Measurements from ENCODE around the gene PRKCA. TPM values are rescaled to one million over a fixed set of nuclear protein-coding genes. Genes with fewer than 3 reads are reported as not detected.

PRKCA gene
- total and polyA plus RNA-seq, 4 experiments from 2014 or later = 1.1 to 107 (median 56.1) TPM

GRCh38 chr17:66675273-66675990, 373.0 kb downstream of the PRKCA start:
- Mint-ChIP-seq H3K36me3 (peaks cover 16 to 26% of the 10 kb centered on the region in 2 donors), H3K27ac (peak overlapping the region in 6 of 7 donors; percentile 7 to 97 (median 80)), H3K27me3 (no peaks in the 10 kb centered on the region), H3K4me1 (peaks cover 34 to 70% (median 50%) of the 10 kb centered on the region in 4 donors), H3K9me3 (peaks cover 0 to 5% (median under 1%) of the 10 kb centered on the region in 8 donors), H3K4me3 (peak overlapping the region in 1 of 8 donors; percentile 17)
- no peak for DNase-seq
- POLR2A ChIA-PET (ENCODE audit: partially characterized antibody) = no interaction called here
- Histone ChIP-seq H3K36me3 (ENCODE audit: insufficient read depth, low read length) (no peaks in the 10 kb centered on the region), H3K27ac (ENCODE audit: low read depth, low read length) (no peak overlapping the region), H3K9me3 (ENCODE audit: control insufficient read depth in 1 of 2, low read length in 2 of 2) (no peaks in the 10 kb centered on the region), H3K4me1 (ENCODE audit: insufficient read depth, low read length) (peaks cover 38% of the 10 kb centered on the region), H3K27me3 (ENCODE audit: insufficient read depth, low read length) (no peaks in the 10 kb centered on the region), H3K4me3 (ENCODE audit: low read length in 2 of 2) (no peak overlapping the region)
- intact Hi-C loops (cut with micrococcal nuclease) = loop anchor here (10.0 kb wide), 1 partner anchor 251 kb away; no protein-coding TSS in a partner anchor
- CTCF ChIA-PET (ENCODE audit: partially characterized antibody) = interaction anchor here (1.6 kb wide), 1 partner anchor 22 kb away, joined by 4 read pairs; no protein-coding TSS in a partner anchor

- H3K36me3 Mint-ChIP-seq = peaks cover 16 to 26% of the 10 kb centered on the region in 2 donors
- ChIA-PET CTCF (ENCODE audit: partially characterized antibody) (interaction anchor here (1.6 kb wide), 1 partner anchor 22 kb away, joined by 4 read pairs; no protein-coding TSS in a partner anchor), POLR2A (ENCODE audit: partially characterized antibody) (no interaction called here)
- H3K27ac Mint-ChIP-seq = no peak overlapping the region
- Histone ChIP-seq H3K27ac (ENCODE audit: low read depth, low read length) (no peak overlapping the region), H3K4me1 (ENCODE audit: insufficient read depth, low read length) (peaks cover 38% of the 10 kb centered on the region), H3K36me3 (ENCODE audit: insufficient read depth, low read length) (no peaks in the 10 kb centered on the region), H3K27me3 (ENCODE audit: insufficient read depth, low read length) (no peaks in the 10 kb centered on the region), H3K4me3 (ENCODE audit: low read length in 2 of 2) (no peak overlapping the region), H3K9me3 (ENCODE audit: control insufficient read depth in 1 of 2, low read length in 2 of 2) (no peaks in the 10 kb centered on the region)
- intact Hi-C loops (cut with micrococcal nuclease) = loop anchor here (10.0 kb wide), 1 partner anchor 251 kb away; no protein-coding TSS in a partner anchor
- peaks cover 34 to 68% (median 50%) of the 10 kb centered on the region in 4 donors for H3K4me1 Mint-ChIP-seq
- no peak for DNase-seq
- H3K27me3 Mint-ChIP-seq = no peaks in the 10 kb centered on the region
- peaks cover 0 to 5% (median under 1%) of the 10 kb centered on the region in 8 donors for H3K9me3 Mint-ChIP-seq
- H3K4me3 Mint-ChIP-seq = no peak overlapping the region
Observed at GRCh38 chr17:66675991-66676371, 373.6 kb downstream of the PRKCA start.

GRCh38 chr17:66676421-66676820, 374.0 kb downstream of the PRKCA start:
- no peak for DNase-seq
- H3K9me3 ChIP-seq (ENCODE audit: control insufficient read depth in 1 of 2, low read length in 2 of 2) = no peaks in the 10 kb centered on the region
- peaks cover 32 to 66% (median 48%) of the 10 kb centered on the region in 4 donors for H3K4me1 Mint-ChIP-seq
- H3K27ac ChIP-seq (ENCODE audit: low read depth, low read length) = no peak overlapping the region
- H3K9me3 Mint-ChIP-seq = peaks cover 0 to 5% (median under 1%) of the 10 kb centered on the region in 8 donors
- peak overlapping the region in 2 of 7 donors; percentile 52 to 62 for H3K27ac Mint-ChIP-seq
- H3K36me3 ChIP-seq (ENCODE audit: insufficient read depth, low read length) = no peaks in the 10 kb centered on the region
- intact Hi-C loops (cut with micrococcal nuclease) = loop anchor here (10.0 kb wide), 1 partner anchor 252 kb away; no protein-coding TSS in a partner anchor
- CTCF ChIA-PET (ENCODE audit: partially characterized antibody) = interaction anchor here (1.6 kb wide), 1 partner anchor 21 kb away, joined by 4 read pairs; no protein-coding TSS in a partner anchor
- H3K4me1 ChIP-seq (ENCODE audit: insufficient read depth, low read length) = peaks cover 34% of the 10 kb centered on the region
- H3K27me3 ChIP-seq (ENCODE audit: insufficient read depth, low read length) = no peaks in the 10 kb centered on the region
- no peak overlapping the region for H3K4me3 ChIP-seq (ENCODE audit: low read length in 2 of 2)
- H3K4me3 Mint-ChIP-seq = peak overlapping the region in 1 of 8 donors; percentile 34
- H3K36me3 Mint-ChIP-seq = peaks cover 16 to 30% of the 10 kb centered on the region in 2 donors
- no peaks in the 10 kb centered on the region for H3K27me3 Mint-ChIP-seq
- POLR2A ChIA-PET (ENCODE audit: partially characterized antibody) = no interaction called here

- H3K4me1 Mint-ChIP-seq = peaks cover 25 to 56% (median 39%) of the 10 kb centered on the region in 4 donors
Observed at GRCh38 chr17:66677201-66677981, 375.0 kb downstream of the PRKCA start.

GRCh38 chr17:66678061-66678460, 375.6 kb downstream of the PRKCA start:
- no peak overlapping the region for H3K4me3 Mint-ChIP-seq
- H3K9me3 ChIP-seq (ENCODE audit: control insufficient read depth in 1 of 2, low read length in 2 of 2) = no peaks in the 10 kb centered on the region
- POLR2A ChIA-PET (ENCODE audit: partially characterized antibody) = no interaction called here
- peaks cover 21 to 36% of the 10 kb centered on the region in 2 donors for H3K36me3 Mint-ChIP-seq
- peaks cover 18% of the 10 kb centered on the region for H3K4me1 ChIP-seq (ENCODE audit: insufficient read depth, low read length)
- no peaks in the 10 kb centered on the region for H3K27me3 Mint-ChIP-seq
- peak overlapping the region in 2 of 7 donors; percentile 46 to 59 for H3K27ac Mint-ChIP-seq
- H3K4me3 ChIP-seq (ENCODE audit: low read length in 2 of 2) = no peak overlapping the region
- peaks cover 24 to 52% (median 34%) of the 10 kb centered on the region in 4 donors for H3K4me1 Mint-ChIP-seq
- peaks cover 0 to 7% (median under 1%) of the 10 kb centered on the region in 8 donors for H3K9me3 Mint-ChIP-seq
- CTCF ChIA-PET (ENCODE audit: partially characterized antibody) = no interaction called here
- DNase-seq = no peak
- no peaks in the 10 kb centered on the region for H3K27me3 ChIP-seq (ENCODE audit: insufficient read depth, low read length)
- no peaks in the 10 kb centered on the region for H3K36me3 ChIP-seq (ENCODE audit: insufficient read depth, low read length)
- no peak overlapping the region for H3K27ac ChIP-seq (ENCODE audit: low read depth, low read length)
- intact Hi-C loops (cut with micrococcal nuclease) = loop anchor here (10.0 kb wide), 1 partner anchor 253 kb away; no protein-coding TSS in a partner anchor

More at GRCh38 chr17:66677201-66677981, 375.0 kb downstream of the PRKCA start:
- peak overlapping the region in 1 of 7 donors; percentile 86 for H3K27ac Mint-ChIP-seq
- Histone ChIP-seq H3K27ac (ENCODE audit: low read depth, low read length) (no peak overlapping the region), H3K9me3 (ENCODE audit: control insufficient read depth in 1 of 2, low read length in 2 of 2) (no peaks in the 10 kb centered on the region), H3K4me1 (ENCODE audit: insufficient read depth, low read length) (peaks cover 25% of the 10 kb centered on the region), H3K36me3 (ENCODE audit: insufficient read depth, low read length) (no peaks in the 10 kb centered on the region), H3K27me3 (ENCODE audit: insufficient read depth, low read length) (no peaks in the 10 kb centered on the region), H3K4me3 (ENCODE audit: low read length in 2 of 2) (no peak overlapping the region)
- no peak overlapping the region for H3K4me3 Mint-ChIP-seq
- no peaks in the 10 kb centered on the region for H3K27me3 Mint-ChIP-seq
- peaks cover 21 to 33% of the 10 kb centered on the region in 2 donors for H3K36me3 Mint-ChIP-seq
- POLR2A ChIA-PET (ENCODE audit: partially characterized antibody) = no interaction called here
- no peak for DNase-seq
- peaks cover 0 to 7% (median under 1%) of the 10 kb centered on the region in 8 donors for H3K9me3 Mint-ChIP-seq
- intact Hi-C loops (cut with micrococcal nuclease) = loop anchor here (10.0 kb wide), 1 partner anchor 253 kb away; no protein-coding TSS in a partner anchor
- CTCF ChIA-PET (ENCODE audit: partially characterized antibody) = no interaction called here

GRCh38 chr17:66678827-66679226, 376.4 kb downstream of the PRKCA start:
- no peak for DNase-seq
- H3K36me3 ChIP-seq (ENCODE audit: insufficient read depth, low read length) = no peaks in the 10 kb centered on the region
- intact Hi-C loops (cut with micrococcal nuclease) = loop anchor here (10.0 kb wide), 1 partner anchor 254 kb away; no protein-coding TSS in a partner anchor
- peaks cover 17 to 46% (median 27%) of the 10 kb centered on the region in 4 donors for H3K4me1 Mint-ChIP-seq
- H3K27ac Mint-ChIP-seq = peak overlapping the region in 4 of 7 donors; percentile 10 to 50 (median 46)
- ChIA-PET POLR2A (ENCODE audit: partially characterized antibody) (no interaction called here), CTCF (ENCODE audit: partially characterized antibody) (no interaction called here)
- H3K36me3 Mint-ChIP-seq = peaks cover 21 to 37% of the 10 kb centered on the region in 2 donors
- H3K4me3 Mint-ChIP-seq = peak overlapping the region in 1 of 8 donors; percentile 22
- no peaks in the 10 kb centered on the region for H3K9me3 ChIP-seq (ENCODE audit: control insufficient read depth in 1 of 2, low read length in 2 of 2)
- H3K27me3 ChIP-seq (ENCODE audit: insufficient read depth, low read length) = no peaks in the 10 kb centered on the region
- H3K4me3 ChIP-seq (ENCODE audit: low read length in 2 of 2) = no peak overlapping the region
- H3K27ac ChIP-seq (ENCODE audit: low read depth, low read length) = no peak overlapping the region
- H3K27me3 Mint-ChIP-seq = no peaks in the 10 kb centered on the region
- peaks cover 0 to 7% (median under 1%) of the 10 kb centered on the region in 8 donors for H3K9me3 Mint-ChIP-seq
- peaks cover 11% of the 10 kb centered on the region for H3K4me1 ChIP-seq (ENCODE audit: insufficient read depth, low read length)

Data from CD4-positive, alpha-beta memory T cell (primary cell).